SK-N-SH (cell line): Measurements from ENCODE around the gene CFAP70. TPM values are rescaled to one million over a fixed set of nuclear protein-coding genes. Genes with fewer than 3 reads are reported as not detected.

Experiments
- CTCF ChIA-PET: fragments of 300-600, 350-600 bp; formaldehyde crosslinking; extraction: SDS; loops from one replicate; lab custom pipeline; 2021; lab: Yijun Ruan, JAX
- POLR2A ChIA-PET: fragments of 350-600 bp; sonication (Branson Sonifier 250); formaldehyde crosslinking; extraction: SDS; loops from one replicate; lab custom pipeline; 2020; ENCODE audit warnings: antibody characterized with exemption, inconsistent platforms; lab: Yijun Ruan, JAX
- DNase-seq: peaks from one replicate; pipeline ENCODE4 v3.0.0; 2012
- H2AFZ ChIP-seq: fragments of 200-600 bp; sonication (generic); 2 replicates; pipeline ENCODE4 v1.8.1; 2016; ENCODE audit warnings: antibody characterized with exemption, mild to moderate bottlenecking, low read depth
- H3F3A ChIP-seq: fragments of 200-600 bp; sonication (generic); replicated peaks from 2 replicates; pipeline ENCODE3; 2016; ENCODE audit warnings: antibody characterized with exemption, mild to moderate bottlenecking; ENCODE audit not compliant: insufficient read depth
- H3K27ac ChIP-seq, 2 experiments: fragments of 200-500 bp in 1 of 2; fragments of 200-600 bp in 1 of 2; sonication (Bioruptor generic) in 1 of 2; sonication (generic), shearing (Covaris generic) in 1 of 2; 2 replicates each; pipeline versions ENCODE4 v1.5.1 to v1.6.1; 2014 to 2016; ENCODE audit warnings: low read depth in 2 of 2, inconsistent platforms in 1 of 2, low read length in 1 of 2, mild to moderate bottlenecking in 1 of 2, mixed read lengths in 1 of 2
- H3K27me3 ChIP-seq: fragments of 200-600 bp; sonication (generic), shearing (Covaris generic); 2 replicates; pipeline ENCODE4 v1.6.1; 2016; ENCODE audit warnings: mixed run types; ENCODE audit not compliant: insufficient read depth
- H3K36me3 ChIP-seq, 2 experiments: fragments of 200-500 bp in 1 of 2; fragments of 200-600 bp in 1 of 2; sonication (Bioruptor generic) in 1 of 2; sonication (generic) in 1 of 2; replicated peaks in 1 of 2; 2 replicates each; pipeline versions ENCODE3 to v1.5.1; 2014 to 2016; ENCODE audit warnings: low read length in 1 of 2, mild to moderate bottlenecking in 1 of 2; ENCODE audit not compliant: insufficient read depth in 2 of 2, control insufficient read depth in 1 of 2
- H3K4me1 ChIP-seq, 2 experiments: fragments of 200-500 bp in 1 of 2; fragments of 200-600 bp in 1 of 2; sonication (Bioruptor generic) in 1 of 2; sonication (generic), shearing (Covaris generic) in 1 of 2; 2 replicates each; pipeline versions ENCODE4 v1.5.1 to v1.6.1; 2014 to 2016; ENCODE audit warnings: low read depth in 1 of 2, low read length in 1 of 2, mixed run types in 1 of 2; ENCODE audit not compliant: insufficient read depth in 2 of 2, control insufficient read depth in 1 of 2
- H3K4me2 ChIP-seq: fragments of 200-600 bp; sonication (generic), shearing (Covaris generic); 2 replicates; pipeline ENCODE4 v1.6.1; 2017; ENCODE audit warnings: mixed run types
- H3K4me3 ChIP-seq, 2 experiments: fragments of 200-500 bp in 1 of 2; fragments of 200-600 bp in 1 of 2; sonication (Bioruptor generic) in 1 of 2; sonication (generic), shearing (Covaris generic) in 1 of 2; 2 replicates each; pipeline versions ENCODE4 v1.5.1 to v1.8.1; 2014 to 2016; ENCODE audit warnings: low read depth in 2 of 2, inconsistent platforms in 1 of 2, low read length in 1 of 2, mild to moderate bottlenecking in 1 of 2, mixed read lengths in 1 of 2, moderate library complexity in 1 of 2
- H3K79me2 ChIP-seq: fragments of 200-600 bp; sonication (generic); 2 replicates; pipeline ENCODE4 v1.8.1; 2017; ENCODE audit warnings: mild to moderate bottlenecking; ENCODE audit not compliant: insufficient read depth
- H3K9ac ChIP-seq: fragments of 200-600 bp; sonication (generic); 2 replicates; pipeline ENCODE4 v1.6.1; 2017; ENCODE audit warnings: mixed run types
- H3K9me2 ChIP-seq: fragments of 200-600 bp; sonication (generic); 2 replicates; pipeline ENCODE4 v1.6.1; 2017; ENCODE audit warnings: mixed run types
- H3K9me3 ChIP-seq: fragments of 200-600 bp; sonication (generic); 2 replicates; pipeline ENCODE4 v1.6.1; 2017; ENCODE audit warnings: mixed run types, mild to moderate bottlenecking, moderate library complexity
- H4K20me1 ChIP-seq: fragments of 200-600 bp; sonication (generic); 2 replicates; pipeline ENCODE4 v1.6.1; 2017; ENCODE audit warnings: mild to moderate bottlenecking, mixed run types; ENCODE audit not compliant: insufficient read depth
- ELF1 ChIP-seq: IDR thresholded peaks from 2 replicates; pipeline ENCODE4 v1.4.0; 2012
- EP300 ChIP-seq, 2 experiments: IDR thresholded peaks; 2 replicates each; pipeline versions ENCODE4 v1.4.0 to v1.6.1; 2012; ENCODE audit warnings: borderline replicate concordance in 1 of 2, low read depth in 1 of 2, low read length in 1 of 2
- GATA2 ChIP-seq: sonication (generic); formaldehyde crosslinking; IDR thresholded peaks from 2 replicates; pipeline ENCODE4 v1.5.0; 2020; ENCODE audit warnings: mild to moderate bottlenecking, missing genetic modification reagents
- MXI1 ChIP-seq: IDR thresholded peaks from 2 replicates; pipeline ENCODE4 v1.6.1; 2012; ENCODE audit warnings: mild to moderate bottlenecking, low read depth, low read length, improper control_type of control experiment
- NRF1 ChIP-seq: IDR thresholded peaks from 2 replicates; pipeline ENCODE4 v1.6.1; 2012; ENCODE audit warnings: low read depth, mild to moderate bottlenecking, low read length
- POLR2AphosphoS5 ChIP-seq: IDR thresholded peaks from 2 replicates; pipeline ENCODE4 v1.6.1; 2012; ENCODE audit warnings: low read depth, low read length
- RAD21 ChIP-seq: IDR thresholded peaks from 2 replicates; pipeline ENCODE4 v1.6.1; 2012; ENCODE audit warnings: mild to moderate bottlenecking, low read length
- RXRA ChIP-seq: IDR thresholded peaks from 2 replicates; pipeline ENCODE4 v1.4.0; 2012; ENCODE audit warnings: low read depth, mild to moderate bottlenecking, borderline replicate concordance
- YY1 ChIP-seq: IDR thresholded peaks from 2 replicates; pipeline ENCODE4 v1.4.0; 2012; ENCODE audit warnings: low read depth, mild to moderate bottlenecking
- WGBS: methylation state at CpG from one replicate; pipeline ENCODE4 v1.1.6; 2017; ENCODE audit warnings: low lambda C conversion rate; 5-methylcytosine and 5-hydroxymethylcytosine counted together
- polyA plus RNA-seq, 3 experiments: library from polyadenylated mRNA; depleted of rRNA; stranded (reverse); fragments of >200 nt; gene quantifications; 2 replicates each; pipeline ENCODE4 v1.2.3, GENCODE V29; 2012
- TF ChIP-seq, protein P1 (sequence below): IDR thresholded peaks from 2 replicates; pipeline ENCODE4; 2012
- TF ChIP-seq, protein P2 (sequence below): fragments of 200-600 bp; sonication (generic); IDR thresholded peaks from 2 replicates; pipeline ENCODE4 v1.6.1; 2017; ENCODE audit warnings: antibody characterized with exemption, mild to moderate bottlenecking, moderate library complexity

Gene CFAP70
- polyA plus RNA-seq, 1 of the 3 experiments (the other 2 are of a cell fraction), result 0.74 TPM

DNA sequence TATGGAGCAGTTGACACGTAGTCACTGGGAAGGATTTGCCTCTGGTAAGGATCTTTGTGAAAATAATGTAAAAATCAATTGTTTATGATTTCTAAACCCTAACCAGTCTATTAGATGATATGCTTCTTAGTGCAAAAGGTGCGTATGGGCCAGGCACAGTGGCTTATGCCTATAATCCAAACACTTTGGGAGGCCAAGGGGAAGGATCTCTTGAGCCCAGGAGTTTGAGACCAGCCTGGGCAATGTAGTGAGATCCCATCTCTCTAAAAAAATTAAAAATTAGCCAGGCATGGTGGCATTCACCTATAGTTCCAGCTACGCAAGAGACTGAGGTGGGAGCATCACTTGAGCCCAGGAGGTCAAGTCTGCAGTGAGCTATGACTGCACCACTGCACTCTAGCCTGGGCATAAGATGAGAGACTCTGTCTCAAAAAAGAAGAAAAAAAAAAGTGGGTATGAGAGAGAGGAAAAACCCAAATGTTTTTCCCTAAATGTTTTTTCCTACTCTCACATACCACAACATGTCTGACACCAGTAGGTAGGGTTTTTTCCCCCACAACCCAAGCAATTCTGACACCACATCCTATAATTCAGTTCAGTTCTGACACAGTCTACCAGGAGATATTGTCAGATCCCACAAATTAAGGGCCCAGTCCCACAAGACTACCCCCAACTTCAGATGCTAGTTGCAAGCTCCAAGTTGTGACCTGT is 148.1 kb downstream of the CFAP70 start:
- no peaks in the 10 kb centered on the region for H3K79me2 ChIP-seq
- no peak overlapping the region for H2AFZ ChIP-seq
- H4K20me1 ChIP-seq, result no peaks in the 10 kb centered on the region
- ChIA-PET POLR2A (no interaction called here), CTCF (interaction anchor here (1.2 kb wide), 1 partner anchor 52 kb away, joined by 3 read pairs; no protein-coding TSS in a partner anchor)
- no peaks in the 10 kb centered on the region for H3F3A ChIP-seq
- no peaks in the 10 kb centered on the region for H3K4me1 ChIP-seq
- no peaks in the 10 kb centered on the region for H3K9me3 ChIP-seq
- H3K27ac ChIP-seq, result no peak overlapping the region
- H3K9ac ChIP-seq, result no peak overlapping the region
- H3K4me2 ChIP-seq, result no peak overlapping the region
- H3K36me3 ChIP-seq, result peaks cover 2 to 18% of the 10 kb centered on the region in 2 experiments
- H3K9me2 ChIP-seq, result no peaks in the 10 kb centered on the region
- TF ChIP-seq GATA2, result no peak
- TF ChIP-seq, protein P1, sequence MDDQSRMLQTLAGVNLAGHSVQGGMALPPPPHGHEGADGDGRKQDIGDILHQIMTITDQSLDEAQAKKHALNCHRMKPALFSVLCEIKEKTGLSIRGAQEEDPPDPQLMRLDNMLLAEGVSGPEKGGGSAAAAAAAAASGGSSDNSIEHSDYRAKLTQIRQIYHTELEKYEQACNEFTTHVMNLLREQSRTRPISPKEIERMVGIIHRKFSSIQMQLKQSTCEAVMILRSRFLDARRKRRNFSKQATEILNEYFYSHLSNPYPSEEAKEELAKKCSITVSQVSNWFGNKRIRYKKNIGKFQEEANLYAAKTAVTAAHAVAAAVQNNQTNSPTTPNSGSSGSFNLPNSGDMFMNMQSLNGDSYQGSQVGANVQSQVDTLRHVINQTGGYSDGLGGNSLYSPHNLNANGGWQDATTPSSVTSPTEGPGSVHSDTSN, result no peak
- TF ChIP-seq, protein P2, sequence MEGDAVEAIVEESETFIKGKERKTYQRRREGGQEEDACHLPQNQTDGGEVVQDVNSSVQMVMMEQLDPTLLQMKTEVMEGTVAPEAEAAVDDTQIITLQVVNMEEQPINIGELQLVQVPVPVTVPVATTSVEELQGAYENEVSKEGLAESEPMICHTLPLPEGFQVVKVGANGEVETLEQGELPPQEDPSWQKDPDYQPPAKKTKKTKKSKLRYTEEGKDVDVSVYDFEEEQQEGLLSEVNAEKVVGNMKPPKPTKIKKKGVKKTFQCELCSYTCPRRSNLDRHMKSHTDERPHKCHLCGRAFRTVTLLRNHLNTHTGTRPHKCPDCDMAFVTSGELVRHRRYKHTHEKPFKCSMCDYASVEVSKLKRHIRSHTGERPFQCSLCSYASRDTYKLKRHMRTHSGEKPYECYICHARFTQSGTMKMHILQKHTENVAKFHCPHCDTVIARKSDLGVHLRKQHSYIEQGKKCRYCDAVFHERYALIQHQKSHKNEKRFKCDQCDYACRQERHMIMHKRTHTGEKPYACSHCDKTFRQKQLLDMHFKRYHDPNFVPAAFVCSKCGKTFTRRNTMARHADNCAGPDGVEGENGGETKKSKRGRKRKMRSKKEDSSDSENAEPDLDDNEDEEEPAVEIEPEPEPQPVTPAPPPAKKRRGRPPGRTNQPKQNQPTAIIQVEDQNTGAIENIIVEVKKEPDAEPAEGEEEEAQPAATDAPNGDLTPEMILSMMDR, result no peak
- no peak overlapping the region for H3K4me3 ChIP-seq
- no peaks in the 10 kb centered on the region for H3K27me3 ChIP-seq
- WGBS, result 93% methylated on average over 3 of the region's 3 CpGs
- DNase-seq, result no peak

DNA sequence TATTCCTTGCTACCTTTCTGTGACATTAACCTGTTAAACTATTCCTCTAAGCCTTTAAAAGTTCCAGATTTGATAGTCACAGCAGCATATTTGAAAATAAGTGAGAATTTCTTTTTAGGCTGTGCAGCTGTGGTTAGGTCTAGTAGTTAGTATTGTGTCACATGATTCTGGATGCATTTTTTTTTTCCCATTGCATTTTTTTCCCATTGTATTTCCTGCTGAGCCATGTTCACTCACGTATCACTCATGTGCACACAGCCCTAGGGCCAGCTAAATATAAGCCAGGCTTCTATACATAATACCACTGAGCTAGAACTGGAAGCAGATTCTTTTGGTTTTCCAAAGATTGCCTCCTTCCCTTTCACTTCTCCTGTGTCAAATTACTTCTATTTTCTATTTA is 149.0 kb downstream of the CFAP70 start:
- Histone ChIP-seq H3K27me3 (no peaks in the 10 kb centered on the region), H3K79me2 (no peaks in the 10 kb centered on the region), H4K20me1 (no peaks in the 10 kb centered on the region), H3K4me3 (no peak overlapping the region), H3K36me3 (peaks cover 2 to 18% of the 10 kb centered on the region in 2 experiments), H3K4me2 (no peak overlapping the region), H3K27ac (no peak overlapping the region), H3K9me3 (no peaks in the 10 kb centered on the region), H3K9me2 (no peaks in the 10 kb centered on the region), H3K9ac (no peak overlapping the region), H3F3A (no peaks in the 10 kb centered on the region), H3K4me1 (no peaks in the 10 kb centered on the region), H2AFZ (no peak overlapping the region)
- 77% methylated on average over 1 of the region's 1 CpG for WGBS
- no peak for TF ChIP-seq RXRA
- no peak for TF ChIP-seq YY1
- no peak for TF ChIP-seq EP300 (IDR thresholded peaks at IDR 0.05; ENCODE audit: borderline replicate concordance in 1 of 2, low read depth in 1 of 2, low read length in 1 of 2)
- TF ChIP-seq POLR2AphosphoS5, result no peak
- TF ChIP-seq, protein P1, result no peak
- TF ChIP-seq MXI1, result no peak
- no peak for TF ChIP-seq ELF1
- no peak for TF ChIP-seq NRF1
- no peak for TF ChIP-seq RAD21
- POLR2A ChIA-PET, result no interaction called here
- CTCF ChIA-PET, result interaction anchor here (1.2 kb wide), 1 partner anchor 51 kb away, joined by 3 read pairs; no protein-coding TSS in a partner anchor
- no peak for DNase-seq
